Testis (tissue), 3 donors: ENCODE data around the gene KCTD20. TPM values are rescaled to one million over a fixed set of nuclear protein-coding genes. Genes with fewer than 3 reads are reported as not detected.

ENCODE experiments used
- DNase-seq: peaks from one replicate; pipeline ENCODE4 v3.0.0-alpha.2; 2019
- H3K27ac ChIP-seq, 2 donors: fragments of 200-600 bp; sonication (generic); one replicate each; pipeline ENCODE4 v1.5.1; 2019
- H3K27me3 ChIP-seq: fragments of 200-600 bp; sonication (generic); one replicate; pipeline ENCODE4 v1.5.1; 2019
- H3K36me3 ChIP-seq: fragments of 200-600 bp; sonication (generic); one replicate; pipeline ENCODE4 v1.5.1; 2017; ENCODE audit warnings: low read depth; ENCODE audit errors: missing control alignments
- H3K4me1 ChIP-seq: fragments of 200-600 bp; sonication (generic); one replicate; pipeline ENCODE4 v1.5.1; 2019
- H3K4me3 ChIP-seq, 2 donors: fragments of 200-600 bp; sonication (generic); one replicate each; pipeline ENCODE4 v1.5.1; 2017 to 2019
- H3K9me3 ChIP-seq: fragments of 200-600 bp; sonication (generic); one replicate; pipeline ENCODE4 v1.5.1; 2017
- POLR2A ChIP-seq: fragments of 450-650 bp; IDR thresholded peaks from one replicate; pipeline ENCODE4 v1.6.1; 2017; ENCODE audit warnings: antibody characterized with exemption, mild to moderate bottlenecking, moderate library complexity
- WGBS, 2 donors: methylation state at CpG; one replicate each; pipeline ENCODE4 v1.1.5; 2018; 5-methylcytosine and 5-hydroxymethylcytosine counted together
- intact Hi-C: fragments of 100-400 bp; cut with DNase I; formaldehyde crosslinking; loops from one replicate; pipeline ENCODE4 v1.15.1; 2023; ENCODE audit warnings: low total_unique reads
- polyA plus RNA-seq: library from polyadenylated mRNA; stranded (reverse); fragments of 350-450 nt; fragmentation: Illumina TruSeq; extraction: RNeasy Lipid Tissue Mini Kit (QIAGEN cat#74804); gene quantifications from one replicate; pipeline ENCODE4 v1.2.3, GENCODE V29; 2014; ENCODE audit warnings: low read depth, low replicate concordance; ENCODE audit not compliant: insufficient read depth
- total RNA-seq, 2 donors: library from RNA; depleted of rRNA; stranded (reverse); fragments of >200 nt; gene quantifications; one replicate each; pipeline ENCODE4 v1.2.3, GENCODE V29; 2016
- TF ChIP-seq, protein P1 (sequence below), 3 experiments: fragments of 450-650 bp in 2 of 3; fragments of 200-600 bp in 1 of 3; sonication (generic) in 1 of 3; IDR thresholded peaks; one replicate each; pipeline ENCODE4 v1.5.1; 2016 to 2019; ENCODE audit warnings: antibody characterized with exemption in 3 of 3, mild to moderate bottlenecking in 2 of 3, moderate library complexity in 1 of 3

Gene KCTD20
- total and polyA plus RNA-seq, 3 donors from 2014 or later = 21.8 to 35.5 (median 31.5) TPM

- no peak for TF ChIP-seq POLR2A
- TF ChIP-seq, protein P1, sequence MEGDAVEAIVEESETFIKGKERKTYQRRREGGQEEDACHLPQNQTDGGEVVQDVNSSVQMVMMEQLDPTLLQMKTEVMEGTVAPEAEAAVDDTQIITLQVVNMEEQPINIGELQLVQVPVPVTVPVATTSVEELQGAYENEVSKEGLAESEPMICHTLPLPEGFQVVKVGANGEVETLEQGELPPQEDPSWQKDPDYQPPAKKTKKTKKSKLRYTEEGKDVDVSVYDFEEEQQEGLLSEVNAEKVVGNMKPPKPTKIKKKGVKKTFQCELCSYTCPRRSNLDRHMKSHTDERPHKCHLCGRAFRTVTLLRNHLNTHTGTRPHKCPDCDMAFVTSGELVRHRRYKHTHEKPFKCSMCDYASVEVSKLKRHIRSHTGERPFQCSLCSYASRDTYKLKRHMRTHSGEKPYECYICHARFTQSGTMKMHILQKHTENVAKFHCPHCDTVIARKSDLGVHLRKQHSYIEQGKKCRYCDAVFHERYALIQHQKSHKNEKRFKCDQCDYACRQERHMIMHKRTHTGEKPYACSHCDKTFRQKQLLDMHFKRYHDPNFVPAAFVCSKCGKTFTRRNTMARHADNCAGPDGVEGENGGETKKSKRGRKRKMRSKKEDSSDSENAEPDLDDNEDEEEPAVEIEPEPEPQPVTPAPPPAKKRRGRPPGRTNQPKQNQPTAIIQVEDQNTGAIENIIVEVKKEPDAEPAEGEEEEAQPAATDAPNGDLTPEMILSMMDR (IDR thresholded peaks at IDR 0.05) = no peak
- Histone ChIP-seq H3K4me3 (no peak overlapping the region), H3K27me3 (no peaks in the 10 kb centered on the region), H3K36me3 (no peaks in the 10 kb centered on the region), H3K4me1 (no peaks in the 10 kb centered on the region), H3K27ac (no peak overlapping the region), H3K9me3 (no peaks in the 10 kb centered on the region)
- no peak for DNase-seq
- WGBS, 2 donors = 81 to 87% methylated on average over 2 of the region's 2 CpGs
- intact Hi-C loops = no loop called here
Observed at GRCh38 chr6:36493859-36494258, 51.1 kb downstream of the KCTD20 start.

GRCh38 chr6:36495086-36495485, 52.3 kb downstream of the KCTD20 start:
- Histone ChIP-seq H3K27me3 (no peaks in the 10 kb centered on the region), H3K27ac (no peak overlapping the region), H3K4me3 (no peak overlapping the region), H3K9me3 (no peaks in the 10 kb centered on the region), H3K4me1 (no peaks in the 10 kb centered on the region), H3K36me3 (no peaks in the 10 kb centered on the region)
- DNase-seq = no peak
- intact Hi-C loops = no loop called here
- TF ChIP-seq, protein P1 (IDR thresholded peaks at IDR 0.05) = no peak
- no peak for TF ChIP-seq POLR2A
- WGBS, 2 donors = 98 to 99% methylated on average over 5 of the region's 5 CpGs

DNA sequence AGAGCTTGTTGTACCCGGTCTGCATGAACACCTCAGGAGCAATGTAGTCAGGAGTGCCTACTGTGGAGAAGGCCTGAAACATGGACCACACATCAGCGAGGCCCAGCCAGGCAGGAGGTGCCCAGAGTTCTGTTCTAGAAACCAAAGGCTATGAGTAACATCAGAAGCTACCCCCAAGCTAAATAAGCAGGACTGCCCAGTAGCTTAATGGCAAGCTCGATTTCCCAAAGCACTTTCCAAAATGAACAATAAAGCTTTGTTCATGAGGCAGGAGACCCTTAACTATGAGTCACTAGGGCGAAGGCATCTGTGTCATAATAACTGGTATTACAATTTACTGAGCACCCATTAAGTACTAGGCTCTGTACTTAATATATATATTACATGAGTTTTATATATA, 57.1 kb downstream of the KCTD20 start:
- WGBS, 2 donors = 90 to 91% methylated on average over 3 to 4 of the region's 4 CpGs
- no peak for DNase-seq
- H3K36me3 ChIP-seq = peaks cover 3% of the 10 kb centered on the region
- TF ChIP-seq POLR2A = no peak
- TF ChIP-seq, protein P1 (IDR thresholded peaks at IDR 0.05) = no peak
- H3K9me3 ChIP-seq = no peaks in the 10 kb centered on the region
- H3K27me3 ChIP-seq = no peaks in the 10 kb centered on the region
- H3K4me1 ChIP-seq = no peaks in the 10 kb centered on the region
- H3K27ac ChIP-seq = no peak overlapping the region
- intact Hi-C loops = no loop called here
- H3K4me3 ChIP-seq = no peak overlapping the region

GRCh38 chr6:36501686-36502085, 58.9 kb downstream of the KCTD20 start:
- Histone ChIP-seq H3K4me3 (no peak overlapping the region), H3K36me3 (peaks cover 3% of the 10 kb centered on the region)
- intact Hi-C loops = no loop called here

DNA sequence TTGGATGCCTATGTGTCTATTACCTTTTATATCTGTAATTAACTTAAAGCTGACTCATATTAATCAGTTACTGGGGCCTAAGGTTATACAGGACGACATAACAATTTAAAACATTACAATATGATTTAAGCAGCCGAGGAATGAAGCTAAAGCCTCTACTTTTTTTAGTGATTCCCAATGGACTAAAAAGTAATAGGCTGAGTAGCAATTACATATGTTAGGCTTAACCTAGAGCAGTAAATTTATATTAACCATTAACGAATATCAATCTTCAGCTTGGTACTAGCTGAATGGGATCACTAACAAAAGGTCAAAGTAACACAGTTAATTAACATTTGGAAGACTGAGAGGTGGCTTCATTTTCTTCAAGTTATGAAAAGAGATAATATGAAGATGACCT, 61.4 kb downstream of the KCTD20 start:
- intact Hi-C loops = no loop called here
- peaks cover 3% of the 10 kb centered on the region for H3K36me3 ChIP-seq
- 92% methylated on average over 3 of the region's 3 CpGs for WGBS, 2 donors
- H3K27me3 ChIP-seq = no peaks in the 10 kb centered on the region
- no peak overlapping the region for H3K27ac ChIP-seq
- no peak for TF ChIP-seq POLR2A
- TF ChIP-seq, protein P1 (IDR thresholded peaks at IDR 0.05) = no peak
- DNase-seq = no peak
- no peak overlapping the region for H3K4me3 ChIP-seq
- no peaks in the 10 kb centered on the region for H3K9me3 ChIP-seq
- no peaks in the 10 kb centered on the region for H3K4me1 ChIP-seq

More at GRCh38 chr6:36501686-36502085, 58.9 kb downstream of the KCTD20 start:
- no peak for DNase-seq
- Histone ChIP-seq H3K4me1 (no peaks in the 10 kb centered on the region), H3K27me3 (no peaks in the 10 kb centered on the region), H3K27ac (no peak overlapping the region), H3K9me3 (no peaks in the 10 kb centered on the region)
- WGBS, 2 donors = 92 to 93% methylated on average over 6 of the region's 6 CpGs
- TF ChIP-seq, protein P1 (IDR thresholded peaks at IDR 0.05) = no peak
- TF ChIP-seq POLR2A = no peak
